Non-pigmented ciliary epithelial cell (primary cell): ENCODE measurements around the gene CCR2.
A peak's percentile ranks its signal among the peaks of the same experiment; 100 is the strongest.
"Not testable (repeated sequence)": the region's sequence is repeated elsewhere in the genome, so short reads cannot be mapped to it uniquely, and the experiment has no call there.

Experiments
- DNase-seq: peaks from one replicate; pipeline ENCODE4 v3.0.0-alpha.2; 2010; ENCODE audit warnings: low read depth

The CCR2 gene

GRCh38 chr3:46353647-46354410 is at the start of gene CCR2:
Gene CCR2 (plus strand): TSS chr3:46354111. CDS start chr3:46357528, 3,417 bp downstream.
- no peak for DNase-seq

GRCh38 chr3:46304739-46305138 is 49.2 kb upstream of the CCR2 start:
- no peak for DNase-seq

GRCh38 chr3:46312991-46313390 is 40.9 kb upstream of the CCR2 start:
- no peak for DNase-seq

GRCh38 chr3:46314517-46314916 is 39.4 kb upstream of the CCR2 start:
- DNase-seq, result no peak

GRCh38 chr3:46316206-46316605 is 37.7 kb upstream of the CCR2 start:
- DNase-seq, result no peak

GRCh38 chr3:46318207-46318927 is 35.5 kb upstream of the CCR2 start:
- DNase-seq, result no peak

GRCh38 chr3:46321461-46322104 is 32.3 kb upstream of the CCR2 start:
- DNase-seq, result no peak

GRCh38 chr3:46324036-46324435 is 29.9 kb upstream of the CCR2 start:
- no peak for DNase-seq

GRCh38 chr3:46325645-46326300 is 28.1 kb upstream of the CCR2 start:
- DNase-seq, result no peak

GRCh38 chr3:46330676-46331075 is 23.2 kb upstream of the CCR2 start:
- not testable (repeated sequence) for DNase-seq

GRCh38 chr3:46334741-46335478 is 19.0 kb upstream of the CCR2 start:
- peak; percentile 35 for DNase-seq

GRCh38 chr3:46335541-46335940 is 18.4 kb upstream of the CCR2 start:
- DNase-seq, result no peak

GRCh38 chr3:46337911-46338310 is 16.0 kb upstream of the CCR2 start:
- DNase-seq, result no peak

GRCh38 chr3:46338840-46339239 is 15.1 kb upstream of the CCR2 start:
- no peak for DNase-seq

GRCh38 chr3:46344476-46344875 is 9.4 kb upstream of the CCR2 start:
- DNase-seq, result no peak

- DNase-seq, result no peak
These were observed 5.0 kb upstream of the CCR2 start for GRCh38 chr3:46348823-46349482.

GRCh38 chr3:46349484-46350261 is 4.2 kb upstream of the CCR2 start:
- no peak for DNase-seq

- DNase-seq, result no peak
These were observed 3.7 kb upstream of the CCR2 start for GRCh38 chr3:46350262-46350565.

- no peak for DNase-seq
These were observed 2.3 kb upstream of the CCR2 start for GRCh38 chr3:46351646-46352045.

GRCh38 chr3:46353090-46353489 is 821 bp upstream of the CCR2 start:
- DNase-seq, result no peak

- DNase-seq, result no peak
These were observed 567 bp downstream of the CCR2 start for GRCh38 chr3:46354478-46354877.
